ENCODE results near the gene TRAF2. TPM values are rescaled to one million over a fixed set of nuclear protein-coding genes. Genes with fewer than 3 reads are reported as not detected.

Gene TRAF2
- 9.1 and 9.4 TPM in 2 replicates for total RNA-seq

GRCh38 chr9:136885950-136886578 lies at the start of gene TRAF2:
TRAF2 (plus strand) TSS chr9:136886516; CDS start chr9:136898741, 12,225 bp downstream.

GRCh38 chr9:136842380-136842948 lies 43.9 kb upstream of the TRAF2 start, which contains the start of gene AJM1:
AJM1 (plus strand) TSS chr9:136842478; CDS start chr9:136844415, 1,937 bp downstream.

DNA sequence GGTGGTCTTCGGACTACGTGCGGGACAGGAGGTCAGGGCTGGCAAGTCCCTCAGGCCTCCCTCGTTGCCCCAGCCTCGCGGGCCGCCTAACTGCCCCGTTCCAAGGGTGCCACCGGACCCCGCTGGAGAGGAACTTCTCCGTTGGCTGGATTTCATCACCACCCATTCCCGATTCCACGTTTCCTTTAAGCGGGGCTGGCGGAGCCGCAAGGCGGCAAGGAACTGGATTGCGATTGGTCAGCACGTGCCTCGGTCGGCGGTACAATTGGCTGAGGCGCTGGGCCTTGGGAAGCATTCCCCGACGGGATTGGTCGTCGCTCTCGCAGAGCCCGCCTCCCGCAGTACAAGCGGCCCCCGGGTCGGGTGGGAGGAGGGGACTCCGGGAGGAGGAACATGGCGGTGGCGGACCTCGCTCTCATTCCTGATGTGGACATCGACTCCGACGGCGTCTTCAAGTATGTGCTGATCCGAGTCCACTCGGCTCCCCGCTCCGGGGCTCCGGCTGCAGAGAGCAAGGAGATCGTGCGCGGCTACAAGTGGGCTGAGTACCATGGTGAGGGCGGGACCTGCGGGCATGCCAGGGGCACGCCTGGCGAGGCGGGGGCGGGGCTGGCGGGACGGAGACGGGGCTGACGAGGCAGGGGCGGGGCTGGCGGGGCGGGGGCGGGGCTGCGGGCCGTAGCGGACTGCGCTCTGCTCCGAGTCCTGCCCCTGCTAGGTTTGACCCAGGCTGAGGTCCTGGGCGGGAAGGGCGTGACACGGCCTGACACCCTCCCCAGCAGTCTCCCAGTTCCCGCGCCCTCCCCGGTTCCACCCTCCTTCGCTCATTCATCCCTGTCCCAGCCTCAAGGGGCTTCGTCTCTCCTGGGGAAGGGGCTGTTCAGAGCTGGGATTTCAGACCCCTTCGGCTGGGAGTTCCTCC lies 37.0 kb upstream of the TRAF2 start, which contains the start of gene PHPT1:
PHPT1 (plus strand) TSS at position 372 of the 922 bp plus-strand sequence; CDS start at position 394, 22 bp downstream.

DNA sequence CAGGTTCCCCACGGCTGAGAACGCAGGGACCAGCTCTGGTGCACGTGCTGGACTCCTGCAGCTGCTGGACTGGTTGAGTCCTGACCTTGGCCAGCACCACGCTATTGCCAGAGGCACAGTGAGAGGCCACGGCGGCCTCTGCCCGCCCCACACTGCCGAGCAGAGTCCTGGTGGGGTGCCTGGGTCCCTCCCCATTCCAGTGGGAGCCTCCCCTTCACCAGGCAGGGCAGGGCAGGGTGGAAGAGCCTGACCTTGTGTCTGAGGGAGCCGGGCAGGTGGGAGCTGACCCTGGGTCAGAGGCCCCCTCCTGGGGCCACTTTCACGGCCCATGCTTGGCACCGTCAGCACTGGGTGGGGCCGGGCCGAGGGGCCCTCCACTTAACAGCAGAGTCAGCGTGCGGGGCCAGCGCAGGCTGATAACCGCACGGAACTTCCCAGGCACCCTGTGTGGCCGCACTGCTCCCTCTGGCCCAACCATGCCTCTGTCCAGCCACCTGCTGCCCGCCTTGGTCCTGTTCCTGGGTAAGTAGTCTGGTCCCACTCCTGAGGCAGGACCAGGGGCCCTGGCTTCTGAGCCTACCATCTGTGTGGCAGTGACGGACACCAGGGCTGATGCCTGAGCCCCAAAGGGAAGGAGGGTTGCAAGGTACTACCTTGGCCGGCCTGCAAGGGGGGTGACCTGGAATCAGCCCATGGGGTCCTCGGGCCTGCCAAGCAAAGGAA lies 34.2 kb upstream of the TRAF2 start, which contains the start of gene MAMDC4:
MAMDC4 (plus strand) TSS at position 406 of the 723 bp plus-strand sequence; CDS start at position 477, 71 bp downstream.

GRCh38 chr9:136944519-136945332 lies 58.4 kb downstream of the TRAF2 start, which contains the start of the genes C8G and FBXW5:
C8G (plus strand) TSS chr9:136945243; CDS start chr9:136945321, 78 bp downstream.
FBXW5 (minus strand) TSS chr9:136944738; CDS start chr9:136944083, 655 bp downstream.

DNA sequence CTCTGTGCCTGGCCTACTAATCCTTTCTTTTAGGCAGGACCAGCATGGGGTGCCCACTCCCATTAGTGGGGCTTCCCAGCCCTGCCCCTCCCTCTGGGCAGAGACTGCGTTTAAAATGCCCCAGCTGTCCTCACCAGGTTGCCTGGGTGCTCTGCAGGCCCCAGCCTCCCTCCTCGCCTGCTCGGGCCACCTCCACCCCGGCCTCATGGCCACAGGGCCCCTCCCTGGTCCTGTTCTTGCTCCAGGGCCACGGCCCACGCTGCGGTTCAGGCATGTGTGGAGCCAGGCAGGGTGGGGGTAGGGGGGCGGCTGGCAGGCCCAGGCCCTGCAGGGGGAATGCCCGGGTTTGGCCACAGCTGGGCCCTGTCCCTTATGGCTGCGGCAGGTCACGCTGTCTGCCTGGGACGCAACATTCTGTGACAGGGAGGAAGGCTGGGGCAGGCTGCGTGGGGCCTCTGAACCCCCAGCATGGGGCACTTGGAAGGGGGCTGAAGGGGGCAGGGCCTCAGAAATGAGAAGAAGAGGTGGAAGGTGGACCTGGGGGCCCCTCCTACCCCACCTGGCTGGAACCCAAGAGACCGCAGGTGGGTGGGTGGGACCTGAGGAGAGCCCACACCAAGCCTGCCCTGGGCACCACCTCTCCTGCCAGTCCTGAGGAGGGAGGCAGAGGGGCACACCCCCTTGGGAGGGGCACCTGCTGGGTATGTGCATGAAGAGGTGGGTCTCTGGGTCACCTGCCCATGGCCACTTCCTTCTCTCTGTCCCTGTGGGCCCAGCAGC lies 65.4 kb downstream of the TRAF2 start, which contains the start of gene LCN12:
LCN12 (plus strand) TSS at position 733 of the 780 bp plus-strand sequence. CDS start 55 bp downstream, outside the sequence.

Other genes with a start within 250 kb of the TRAF2 start
- 2.1 and 2.4 TPM in 2 replicates for gene EGFL7, start 223.6 kb upstream of the TRAF2 start, total RNA-seq
- 35.5 and 36.6 TPM in 2 replicates for gene AGPAT2, start 199.1 kb upstream of the TRAF2 start, total RNA-seq
- 1.5 and 2.5 TPM in 2 replicates for gene DIPK1B, start 173.9 kb upstream of the TRAF2 start, total RNA-seq
- gene LCN10, start 143.6 kb upstream of the TRAF2 start, total RNA-seq = not detected in 2 replicates
- gene LCN6, start 138.0 kb upstream of the TRAF2 start, total RNA-seq = not detected in 2 replicates
- gene LCN8, start 128.3 kb upstream of the TRAF2 start, total RNA-seq = not detected in 2 replicates
- not detected in 2 replicates for gene LCN15, start 122.0 kb upstream of the TRAF2 start, total RNA-seq
- gene TMEM141, start 95.2 kb upstream of the TRAF2 start, total RNA-seq = 85.4 and 89.2 TPM in 2 replicates
- under 0.01 TPM in 1 of 2 replicates, not detected in the other for gene CCDC183, start 90.2 kb upstream of the TRAF2 start, total RNA-seq
- gene RABL6, start 78.6 kb upstream of the TRAF2 start, total RNA-seq = 85.8 and 89.3 TPM in 2 replicates
- 0.45 and 1.3 TPM in 2 replicates for gene AJM1, start 44.0 kb upstream of the TRAF2 start, total RNA-seq
- gene PHPT1, start 37.1 kb upstream of the TRAF2 start, total RNA-seq = 119 and 125 TPM in 2 replicates
- gene MAMDC4, start 34.2 kb upstream of the TRAF2 start, total RNA-seq = 2.5 and 3.0 TPM in 2 replicates
- gene EDF1, start 20.2 kb upstream of the TRAF2 start, total RNA-seq = 491 and 504 TPM in 2 replicates
- gene FBXW5, start 58.2 kb downstream of the TRAF2 start, total RNA-seq = 113 and 115 TPM in 2 replicates
- gene C8G, start 58.7 kb downstream of the TRAF2 start, total RNA-seq = not detected in 2 replicates
- gene LCN12, start 65.8 kb downstream of the TRAF2 start, total RNA-seq = not detected in 2 replicates
- gene PTGDS, start 91.0 kb downstream of the TRAF2 start, total RNA-seq = 2.4 TPM in 1 of 2 replicates, not detected in the other
- under 0.01 TPM in 1 of 2 replicates, not detected in the other for gene LCNL1, start 96.5 kb downstream of the TRAF2 start, total RNA-seq
- 30.6 and 32.9 TPM in 2 replicates for gene PAXX, start 105.9 kb downstream of the TRAF2 start, total RNA-seq
- 1.3 and 4.0 TPM in 2 replicates for gene CLIC3, start 110.1 kb downstream of the TRAF2 start, total RNA-seq
- 8.5 and 9.4 TPM in 2 replicates for gene ABCA2, start 141.7 kb downstream of the TRAF2 start, total RNA-seq
- gene FUT7, start 145.6 kb downstream of the TRAF2 start, total RNA-seq = not detected in 2 replicates
- gene NPDC1, start 159.7 kb downstream of the TRAF2 start, total RNA-seq = 18.7 and 19.6 TPM in 2 replicates
- not detected in 2 replicates for gene ENTPD2, start 167.5 kb downstream of the TRAF2 start, total RNA-seq
- 21.9 and 24.2 TPM in 2 replicates for gene SAPCD2, start 184.0 kb downstream of the TRAF2 start, total RNA-seq
- gene UAP1L1, start 191.0 kb downstream of the TRAF2 start, total RNA-seq = 4.9 and 5.5 TPM in 2 replicates
- gene MAN1B1, start 200.5 kb downstream of the TRAF2 start, total RNA-seq = 56.0 and 72.4 TPM in 2 replicates
- 66.6 and 69.7 TPM in 2 replicates for gene DPP7, start 228.2 kb downstream of the TRAF2 start, total RNA-seq

All from bronchus fibroblast of lung (primary cell).